PFSK-1 (cell line): ENCODE data around the gene RMI2.

ENCODE experiments used
- POLR2AphosphoS5 ChIP-seq: IDR thresholded peaks from 2 replicates; pipeline ENCODE4 v1.6.1; 2012; ENCODE audit warnings: low read depth, mild to moderate bottlenecking, control low read depth, low read length, moderate library complexity
- REST ChIP-seq, 2 experiments: IDR thresholded peaks; 2 replicates each; pipeline versions ENCODE4 v1.6.1 to v1.8.0; 2011 to 2012; ENCODE audit warnings: low read depth in 2 of 2, low read length in 2 of 2, control low read depth in 1 of 2, inconsistent platforms in 1 of 2, mild to moderate bottlenecking in 1 of 2, moderate library complexity in 1 of 2; ENCODE audit not compliant: insufficient read depth in 1 of 2
- SIN3A ChIP-seq: IDR thresholded peaks from 2 replicates; pipeline ENCODE4 v1.6.1; 2012; ENCODE audit warnings: mild to moderate bottlenecking, low read length, moderate library complexity, borderline replicate concordance; ENCODE audit not compliant: insufficient read depth
- TAF1 ChIP-seq: IDR thresholded peaks from 2 replicates; pipeline ENCODE4 v1.6.1; 2012; ENCODE audit warnings: low read length, control low read depth, borderline replicate concordance; ENCODE audit not compliant: insufficient read depth

- no peak for TF ChIP-seq TAF1
- TF ChIP-seq REST (IDR thresholded peaks at IDR 0.05; ENCODE audit: insufficient read depth in 1 of 2, low read depth in 2 of 2, low read length in 2 of 2), result no peak
- no peak for TF ChIP-seq SIN3A
- TF ChIP-seq POLR2AphosphoS5, result no peak
Observed at GRCh38 chr16:11374255-11374654, 29.0 kb downstream of the RMI2 start.
